ENCODE data around the gene RRP1. TPM values are rescaled to one million over a fixed set of nuclear protein-coding genes. Genes with fewer than 3 reads are reported as not detected.

The RRP1 gene
- total RNA-seq, 2 experiments from 2014 or later, result 32.8 to 34.4 TPM

DNA sequence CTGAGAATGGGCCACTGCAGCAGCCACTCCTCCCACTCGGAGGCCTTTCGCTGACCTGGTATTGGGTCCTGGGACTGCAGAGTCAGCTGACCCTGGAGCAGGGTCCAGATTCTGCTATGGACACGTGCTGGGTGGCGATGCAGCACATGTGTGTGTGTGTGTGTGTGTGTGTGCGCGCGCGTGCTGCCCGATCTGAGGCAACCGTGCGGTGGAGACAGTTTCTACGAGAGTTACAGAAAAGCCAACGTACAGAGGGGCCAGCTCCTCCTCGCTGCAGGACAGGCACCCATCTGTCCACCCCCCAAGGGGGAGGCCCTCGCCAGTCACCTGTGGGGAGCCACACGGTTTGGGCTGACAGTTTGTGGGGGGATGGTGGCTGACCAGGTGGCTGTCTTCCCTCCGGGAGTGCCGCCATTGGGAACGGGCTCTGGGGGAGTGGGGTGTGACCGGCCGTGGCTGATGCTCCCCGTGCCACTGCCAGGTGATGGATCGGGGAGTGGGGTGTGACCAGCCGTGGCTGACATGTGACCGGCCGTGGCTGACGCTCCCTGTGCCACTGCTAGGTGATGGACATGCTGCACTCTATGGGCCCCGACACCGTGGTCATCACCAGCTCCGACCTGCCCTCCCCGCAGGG lies 37.3 kb upstream of the RRP1 start:
- Mint-ChIP-seq H3K4me1 (ENCODE audit: low read depth) (peaks cover 8% of the 10 kb centered on the region), H3K4me3 (no peak overlapping the region), H3K9me3 (ENCODE audit: insufficient read depth) (no peaks in the 10 kb centered on the region), H3K27me3 (ENCODE audit: low read depth) (no peaks in the 10 kb centered on the region), H3K36me3 (ENCODE audit: low read depth) (peaks cover 44% of the 10 kb centered on the region), H3K27ac (no peak overlapping the region)
- ATAC-seq (no peak), DNase-seq (no peak)
- ChIA-PET CTCF (no interaction called here), POLR2A (no interaction called here)

DNA sequence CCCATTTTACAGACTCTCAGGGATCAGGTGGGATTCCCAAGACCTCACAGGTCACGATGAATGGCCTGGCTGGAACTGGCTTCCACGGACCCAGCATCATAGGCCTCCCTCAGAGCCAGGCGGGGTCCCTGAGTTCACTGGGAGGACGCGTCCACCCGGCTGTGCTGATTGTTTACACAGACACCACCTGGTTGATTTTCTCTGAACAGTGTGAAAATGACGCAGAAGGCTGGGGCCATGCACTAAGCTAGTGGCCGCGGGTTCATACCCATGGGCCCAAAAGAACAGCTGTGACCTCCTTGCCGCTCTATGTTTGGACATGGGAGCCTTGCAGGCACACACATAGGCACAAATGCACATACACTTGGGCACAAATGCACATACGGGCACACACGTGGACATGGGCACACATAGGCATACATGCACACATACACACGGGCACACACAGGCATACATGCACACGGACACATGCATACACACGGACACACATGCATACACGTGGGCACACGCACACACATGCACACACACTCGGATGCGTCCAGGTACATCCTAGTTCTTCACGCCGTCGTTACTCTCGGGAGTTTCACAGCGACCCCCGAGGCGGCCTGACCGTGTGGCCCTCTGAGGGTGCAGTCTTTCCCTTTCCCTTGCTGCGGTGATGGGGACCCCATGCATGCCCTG lies 36.5 kb upstream of the RRP1 start:
- Mint-ChIP-seq H3K36me3 (ENCODE audit: low read depth) (peaks cover 38% of the 10 kb centered on the region), H3K4me1 (ENCODE audit: low read depth) (peaks cover 8% of the 10 kb centered on the region), H3K27me3 (ENCODE audit: low read depth) (no peaks in the 10 kb centered on the region), H3K4me3 (no peak overlapping the region), H3K27ac (no peak overlapping the region), H3K9me3 (ENCODE audit: insufficient read depth) (no peaks in the 10 kb centered on the region)
- CTCF ChIA-PET, result no interaction called here
- ATAC-seq (no peak), DNase-seq (no peak)
- POLR2A ChIA-PET, result no interaction called here

- no peaks in the 10 kb centered on the region for H3K9me3 Mint-ChIP-seq (ENCODE audit: insufficient read depth)
- no peak overlapping the region for H3K4me3 Mint-ChIP-seq
- H3K27me3 Mint-ChIP-seq (ENCODE audit: low read depth), result no peaks in the 10 kb centered on the region
- H3K4me1 Mint-ChIP-seq (ENCODE audit: low read depth), result peaks cover 9% of the 10 kb centered on the region
- DNase-seq, result no peak
- POLR2A ChIA-PET, result no interaction called here
- peaks cover 38% of the 10 kb centered on the region for H3K36me3 Mint-ChIP-seq (ENCODE audit: low read depth)
- CTCF ChIA-PET, result no interaction called here
- no peak for ATAC-seq
- H3K27ac Mint-ChIP-seq, result no peak overlapping the region
These were observed 36.0 kb upstream of the RRP1 start for GRCh38 chr21:43753439-43753799.

- CTCF ChIA-PET, result no interaction called here
- no peaks in the 10 kb centered on the region for H3K27me3 Mint-ChIP-seq (ENCODE audit: low read depth)
- H3K36me3 Mint-ChIP-seq (ENCODE audit: low read depth), result peaks cover 38% of the 10 kb centered on the region
- no peaks in the 10 kb centered on the region for H3K9me3 Mint-ChIP-seq (ENCODE audit: insufficient read depth)
- POLR2A ChIA-PET, result no interaction called here
- DNase-seq (no peak), ATAC-seq (no peak)
- peaks cover 1% of the 10 kb centered on the region for H3K4me1 Mint-ChIP-seq (ENCODE audit: low read depth)
- no peak overlapping the region for H3K4me3 Mint-ChIP-seq
- no peak overlapping the region for H3K27ac Mint-ChIP-seq
These were observed 34.2 kb upstream of the RRP1 start for GRCh38 chr21:43754948-43755781.

DNA sequence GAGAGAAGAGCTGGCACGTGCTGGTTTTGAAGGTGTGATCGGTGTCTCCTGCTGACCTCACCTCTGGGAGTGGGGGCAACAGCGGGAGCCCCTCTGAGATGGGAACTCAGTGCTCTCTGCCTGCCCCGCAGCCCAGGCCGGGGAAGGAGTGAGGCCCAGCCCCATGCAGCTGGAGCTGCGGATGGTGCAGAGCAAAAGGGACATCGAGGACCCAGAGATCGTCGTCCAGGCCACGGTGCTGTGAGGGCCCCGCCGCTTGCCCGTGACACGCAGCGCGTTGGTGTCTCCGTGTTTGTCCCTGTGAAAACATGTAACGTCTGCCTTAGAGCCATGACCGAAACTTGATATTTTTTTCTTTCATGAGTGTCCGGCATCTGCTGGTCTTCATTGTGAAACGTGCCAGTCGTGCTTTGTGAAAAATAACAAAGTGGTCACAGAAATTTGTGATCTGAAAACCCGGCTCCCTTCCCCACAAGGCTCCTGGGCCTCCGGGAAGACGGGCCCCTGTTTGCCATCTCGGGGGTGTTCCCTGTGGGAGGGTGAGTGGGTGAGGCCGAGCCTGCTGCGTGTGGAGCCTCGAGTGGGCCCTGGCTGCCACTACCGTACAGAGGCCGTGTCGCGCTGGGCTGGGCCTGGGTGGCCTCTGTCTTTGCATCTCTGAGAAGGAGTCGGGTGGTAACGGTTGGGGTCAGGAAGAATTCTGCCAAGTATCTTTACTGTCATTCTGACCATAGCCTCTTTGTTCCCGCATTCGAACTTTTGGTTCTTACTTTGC lies 33.4 kb upstream of the RRP1 start:
- peaks cover 1% of the 10 kb centered on the region for H3K4me1 Mint-ChIP-seq (ENCODE audit: low read depth)
- ATAC-seq (no peak), DNase-seq (no peak)
- ChIA-PET CTCF (no interaction called here), POLR2A (interaction anchor here (0.8 kb wide), 1 partner anchor 33 kb away, joined by 3 read pairs; no protein-coding TSS in a partner anchor)
- no peak overlapping the region for H3K4me3 Mint-ChIP-seq
- no peaks in the 10 kb centered on the region for H3K27me3 Mint-ChIP-seq (ENCODE audit: low read depth)
- H3K9me3 Mint-ChIP-seq (ENCODE audit: insufficient read depth), result no peaks in the 10 kb centered on the region
- no peak overlapping the region for H3K27ac Mint-ChIP-seq
- peaks cover 37% of the 10 kb centered on the region for H3K36me3 Mint-ChIP-seq (ENCODE audit: low read depth)

DNA sequence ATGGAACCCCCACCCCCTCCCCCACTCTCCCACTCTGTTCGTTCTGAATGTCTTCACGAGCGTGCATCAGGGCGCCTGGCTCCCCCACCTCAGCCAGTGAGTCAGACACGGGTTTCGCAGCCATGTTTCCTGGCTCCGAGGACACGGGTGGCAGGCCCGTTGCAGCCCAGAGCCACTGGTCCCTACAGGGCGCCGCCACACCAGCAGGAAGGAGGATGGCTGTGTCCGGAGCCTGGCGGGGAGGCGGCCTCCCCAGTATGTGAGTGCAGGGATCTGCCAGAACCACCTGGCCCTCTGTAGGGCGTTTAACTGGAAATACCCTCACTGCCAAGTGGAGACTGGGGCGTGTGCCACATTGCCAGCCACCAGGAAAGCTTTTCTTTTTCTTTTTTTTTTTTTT lies 31.8 kb upstream of the RRP1 start:
- ATAC-seq (no peak), DNase-seq (no peak)
- CTCF ChIA-PET, result no interaction called here
- Mint-ChIP-seq H3K27me3 (ENCODE audit: low read depth) (no peaks in the 10 kb centered on the region), H3K9me3 (ENCODE audit: insufficient read depth) (no peaks in the 10 kb centered on the region), H3K4me1 (ENCODE audit: low read depth) (peaks cover 1% of the 10 kb centered on the region), H3K36me3 (ENCODE audit: low read depth) (peaks cover 30% of the 10 kb centered on the region), H3K4me3 (no peak overlapping the region), H3K27ac (no peak overlapping the region)
- POLR2A ChIA-PET, result no interaction called here

DNA sequence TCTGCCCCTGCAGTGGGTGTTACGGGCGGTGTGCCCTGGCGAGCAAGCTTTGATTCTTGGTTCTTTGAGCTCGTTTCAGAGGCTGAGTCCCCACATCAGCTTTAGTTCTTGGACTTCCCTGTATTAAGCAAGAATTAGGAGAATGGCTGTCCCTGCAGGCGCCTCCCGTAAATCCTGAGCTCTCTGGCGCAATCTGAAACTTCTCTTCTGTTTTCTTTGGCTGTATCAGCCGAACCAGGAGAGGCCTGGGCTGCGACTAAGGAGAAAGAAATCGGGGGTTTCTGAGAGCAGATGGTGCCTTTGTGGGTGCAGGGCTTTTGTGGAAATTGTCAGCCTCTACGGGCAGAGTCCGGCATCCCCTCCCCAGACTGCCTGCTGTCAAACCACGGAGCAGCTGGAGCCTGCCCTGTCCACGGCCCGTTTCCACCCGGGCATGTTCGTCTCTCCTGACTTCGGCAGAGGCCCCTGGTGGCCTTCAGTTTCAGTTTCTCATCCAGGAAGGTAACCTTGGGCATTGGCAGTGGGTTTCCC lies 31.2 kb upstream of the RRP1 start:
- ChIA-PET POLR2A (no interaction called here), CTCF (no interaction called here)
- H3K36me3 Mint-ChIP-seq (ENCODE audit: low read depth), result peaks cover 26% of the 10 kb centered on the region
- no peak overlapping the region for H3K4me3 Mint-ChIP-seq
- H3K27ac Mint-ChIP-seq, result no peak overlapping the region
- H3K27me3 Mint-ChIP-seq (ENCODE audit: low read depth), result no peaks in the 10 kb centered on the region
- no peak for DNase-seq
- no peak for ATAC-seq
- peaks cover 1% of the 10 kb centered on the region for H3K4me1 Mint-ChIP-seq (ENCODE audit: low read depth)
- no peaks in the 10 kb centered on the region for H3K9me3 Mint-ChIP-seq (ENCODE audit: insufficient read depth)

- H3K4me3 Mint-ChIP-seq, result no peak overlapping the region
- POLR2A ChIA-PET, result no interaction called here
- ATAC-seq (no peak), DNase-seq (no peak)
- H3K4me1 Mint-ChIP-seq (ENCODE audit: low read depth), result peaks cover 1% of the 10 kb centered on the region
- peaks cover 26% of the 10 kb centered on the region for H3K36me3 Mint-ChIP-seq (ENCODE audit: low read depth)
- CTCF ChIA-PET, result no interaction called here
- no peaks in the 10 kb centered on the region for H3K9me3 Mint-ChIP-seq (ENCODE audit: insufficient read depth)
- H3K27me3 Mint-ChIP-seq (ENCODE audit: low read depth), result no peaks in the 10 kb centered on the region
- H3K27ac Mint-ChIP-seq, result no peak overlapping the region
These were observed 30.6 kb upstream of the RRP1 start for GRCh38 chr21:43758811-43759210.

DNA sequence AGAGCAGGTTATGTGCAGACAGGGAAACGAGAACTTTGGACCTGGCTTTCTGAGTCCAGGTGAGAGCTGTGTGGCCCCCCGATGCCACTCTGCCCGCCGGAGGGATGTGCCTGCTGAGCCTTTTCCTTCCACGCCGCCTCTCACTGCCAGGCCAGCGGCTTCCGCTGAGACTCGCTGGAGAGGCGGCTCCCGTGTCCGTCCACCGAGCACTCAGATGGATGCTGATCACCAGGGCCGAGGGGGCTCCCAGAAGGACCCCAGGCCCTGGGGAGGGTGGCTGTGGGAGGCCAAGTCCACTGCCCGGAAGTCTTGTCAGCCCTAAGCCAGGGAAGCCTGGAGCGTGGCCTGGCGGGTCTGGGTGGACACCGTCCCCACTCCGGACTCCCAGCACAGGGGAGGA lies 29.7 kb upstream of the RRP1 start:
- Mint-ChIP-seq H3K4me1 (ENCODE audit: low read depth) (peaks cover 1% of the 10 kb centered on the region), H3K27ac (no peak overlapping the region), H3K9me3 (ENCODE audit: insufficient read depth) (no peaks in the 10 kb centered on the region), H3K4me3 (no peak overlapping the region), H3K27me3 (ENCODE audit: low read depth) (no peaks in the 10 kb centered on the region), H3K36me3 (ENCODE audit: low read depth) (peaks cover 21% of the 10 kb centered on the region)
- no peak for DNase-seq
- CTCF ChIA-PET, result no interaction called here
- POLR2A ChIA-PET, result no interaction called here
- no peak for ATAC-seq

DNA sequence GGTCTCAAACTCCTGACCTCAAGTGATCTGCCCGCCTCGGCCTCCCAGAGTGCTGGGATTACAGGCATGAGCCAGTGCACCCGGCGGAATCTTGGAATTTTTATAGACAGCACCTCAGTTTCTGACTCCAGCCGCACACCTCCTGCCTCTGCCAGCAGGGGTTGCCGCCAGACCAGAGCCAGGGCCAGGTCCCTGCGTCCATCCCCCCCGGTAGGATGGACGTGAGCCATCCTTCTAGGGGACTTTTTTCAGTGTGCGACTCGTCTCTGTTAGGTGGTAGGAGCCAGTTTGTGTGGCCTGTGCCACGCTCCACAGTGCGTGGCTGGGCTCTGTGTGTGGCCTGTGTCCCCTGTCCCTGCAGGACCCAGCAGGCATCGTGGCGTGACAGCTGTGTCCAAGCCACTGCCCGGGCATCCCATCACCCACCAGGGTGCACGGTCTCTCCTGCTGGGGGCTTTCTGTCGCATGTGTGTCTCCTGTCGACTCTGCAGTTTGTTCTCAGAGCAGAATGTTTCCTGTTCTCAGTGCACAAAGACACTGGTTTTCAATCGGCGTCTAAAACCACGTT lies 28.9 kb upstream of the RRP1 start:
- no peaks in the 10 kb centered on the region for H3K27me3 Mint-ChIP-seq (ENCODE audit: low read depth)
- CTCF ChIA-PET, result no interaction called here
- POLR2A ChIA-PET, result no interaction called here
- H3K9me3 Mint-ChIP-seq (ENCODE audit: insufficient read depth), result no peaks in the 10 kb centered on the region
- H3K36me3 Mint-ChIP-seq (ENCODE audit: low read depth), result peaks cover 19% of the 10 kb centered on the region
- no peak overlapping the region for H3K4me3 Mint-ChIP-seq
- DNase-seq (no peak), ATAC-seq (no peak)
- no peak overlapping the region for H3K27ac Mint-ChIP-seq
- H3K4me1 Mint-ChIP-seq (ENCODE audit: low read depth), result peaks cover 1% of the 10 kb centered on the region

GRCh38 chr21:43761886-43762285 lies 27.5 kb upstream of the RRP1 start:
- DNase-seq (no peak), ATAC-seq (no peak)
- H3K36me3 Mint-ChIP-seq (ENCODE audit: low read depth), result peaks cover 9% of the 10 kb centered on the region
- CTCF ChIA-PET, result no interaction called here
- no peak overlapping the region for H3K4me3 Mint-ChIP-seq
- no peak overlapping the region for H3K27ac Mint-ChIP-seq
- no peaks in the 10 kb centered on the region for H3K9me3 Mint-ChIP-seq (ENCODE audit: insufficient read depth)
- H3K27me3 Mint-ChIP-seq (ENCODE audit: low read depth), result no peaks in the 10 kb centered on the region
- POLR2A ChIA-PET, result no interaction called here
- peaks cover 1% of the 10 kb centered on the region for H3K4me1 Mint-ChIP-seq (ENCODE audit: low read depth)

All from activated CD8-positive, alpha-beta T cell treated with anti-CD3 and anti-CD28 coated beads, Interleukin-2, amount 10 ng/mL, durations not matched to agents 7 days and 5 days (primary cell).